NCI-H82 treated with DMSO at 0.1 percent for 48 hours (cell line): ENCODE data around the gene LDLRAD2.

Source experiments
- DNase-seq: peaks from one replicate; lab custom pipeline; 2025; ENCODE audit not compliant: unreplicated experiment; lab: John Stamatoyannopoulos, UW

LDLRAD2 gene

GRCh38 chr1:21841852-21842466, 29.9 kb downstream of the LDLRAD2 start:
- DNase-seq: no peak

GRCh38 chr1:21842606-21843162, 30.6 kb downstream of the LDLRAD2 start:
- no peak for DNase-seq

- no peak for DNase-seq
Observed at GRCh38 chr1:21843208-21843607, 31.1 kb downstream of the LDLRAD2 start.

GRCh38 chr1:21843996-21844395, 31.9 kb downstream of the LDLRAD2 start:
- no peak for DNase-seq

GRCh38 chr1:21845646-21846641, 33.9 kb downstream of the LDLRAD2 start:
- no peak for DNase-seq

GRCh38 chr1:21847223-21848205, 35.4 kb downstream of the LDLRAD2 start:
- no peak for DNase-seq

GRCh38 chr1:21848524-21849174, 36.6 kb downstream of the LDLRAD2 start:
- no peak for DNase-seq

- DNase-seq: no peak
Observed at GRCh38 chr1:21849909-21850576, 38.0 kb downstream of the LDLRAD2 start.

GRCh38 chr1:21851430-21852250, 39.6 kb downstream of the LDLRAD2 start:
- no peak for DNase-seq

GRCh38 chr1:21852282-21853130, 40.4 kb downstream of the LDLRAD2 start:
- no peak for DNase-seq

- no peak for DNase-seq
Observed at GRCh38 chr1:21853131-21853427, 41.0 kb downstream of the LDLRAD2 start.

GRCh38 chr1:21854090-21854750, 42.2 kb downstream of the LDLRAD2 start:
- no peak for DNase-seq

GRCh38 chr1:21854751-21855131, 42.7 kb downstream of the LDLRAD2 start:
- no peak for DNase-seq

- DNase-seq: no peak
Observed at GRCh38 chr1:21855257-21856096, 43.4 kb downstream of the LDLRAD2 start.

- DNase-seq: no peak
Observed at GRCh38 chr1:21857142-21857839, 45.2 kb downstream of the LDLRAD2 start.
